Astrocyte (in vitro differentiated cells and primary cell): ENCODE measurements around the gene BBIP1.

Experiments used
- EZH2 ChIP-seq: IDR thresholded peaks from 2 replicates; pipeline ENCODE4 v1.6.1; 2012; ENCODE audit warnings: mild to moderate bottlenecking, low read length, inconsistent platforms; ENCODE audit not compliant: insufficient read depth
- TF ChIP-seq, protein P1 (sequence below): IDR thresholded peaks from 2 replicates; pipeline ENCODE4 v1.5.1; 2011; ENCODE audit warnings: low read depth, mild to moderate bottlenecking, inconsistent platforms, low read length, moderate library complexity; ENCODE audit not compliant: insufficient read depth

DNA sequence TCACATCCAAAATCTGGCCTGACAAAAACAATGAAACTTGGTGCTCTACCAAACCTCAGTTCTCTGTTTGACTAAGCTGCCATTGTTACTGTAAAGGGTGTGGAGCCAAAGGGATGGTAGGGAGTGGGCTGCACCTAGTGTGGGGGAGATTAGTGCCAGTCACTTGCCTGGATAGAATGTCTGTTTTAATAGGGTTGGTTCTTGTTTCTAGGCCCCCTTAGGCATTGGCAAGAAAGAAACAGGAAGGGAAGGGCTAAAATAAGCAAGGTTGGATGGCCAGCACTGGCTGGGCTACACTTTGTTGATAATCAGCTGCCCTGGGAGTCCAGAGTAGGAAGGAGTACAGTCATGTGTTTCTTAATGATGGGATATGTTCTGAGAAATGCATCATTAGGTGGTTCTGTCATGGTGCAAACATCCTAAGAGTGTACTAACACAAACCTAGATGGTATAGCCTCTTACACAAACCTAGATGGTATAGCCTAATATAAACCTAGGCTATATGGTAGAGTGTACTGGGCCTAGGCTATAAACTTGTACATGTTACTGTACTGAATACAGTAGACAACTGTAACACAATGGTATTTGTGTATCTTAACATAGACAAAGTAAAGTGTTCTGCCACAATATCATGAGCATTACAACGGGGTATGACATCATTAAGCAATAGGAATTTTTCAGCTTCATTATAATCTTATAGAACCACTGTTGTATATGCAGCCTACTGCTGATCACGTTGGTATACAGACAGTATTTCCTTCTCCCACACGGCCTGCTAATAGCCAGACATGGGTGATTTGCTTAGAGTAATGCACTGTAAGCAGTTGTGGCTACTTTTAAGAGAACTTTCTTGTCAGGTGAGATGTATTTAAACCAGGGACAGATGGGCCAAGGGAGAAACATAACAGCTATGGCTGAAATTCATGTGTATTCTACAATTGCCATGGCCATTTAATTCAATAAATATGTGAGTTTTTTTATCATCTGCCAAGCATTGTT, 15.4 kb downstream of the BBIP1 start:
- TF ChIP-seq, protein P1, sequence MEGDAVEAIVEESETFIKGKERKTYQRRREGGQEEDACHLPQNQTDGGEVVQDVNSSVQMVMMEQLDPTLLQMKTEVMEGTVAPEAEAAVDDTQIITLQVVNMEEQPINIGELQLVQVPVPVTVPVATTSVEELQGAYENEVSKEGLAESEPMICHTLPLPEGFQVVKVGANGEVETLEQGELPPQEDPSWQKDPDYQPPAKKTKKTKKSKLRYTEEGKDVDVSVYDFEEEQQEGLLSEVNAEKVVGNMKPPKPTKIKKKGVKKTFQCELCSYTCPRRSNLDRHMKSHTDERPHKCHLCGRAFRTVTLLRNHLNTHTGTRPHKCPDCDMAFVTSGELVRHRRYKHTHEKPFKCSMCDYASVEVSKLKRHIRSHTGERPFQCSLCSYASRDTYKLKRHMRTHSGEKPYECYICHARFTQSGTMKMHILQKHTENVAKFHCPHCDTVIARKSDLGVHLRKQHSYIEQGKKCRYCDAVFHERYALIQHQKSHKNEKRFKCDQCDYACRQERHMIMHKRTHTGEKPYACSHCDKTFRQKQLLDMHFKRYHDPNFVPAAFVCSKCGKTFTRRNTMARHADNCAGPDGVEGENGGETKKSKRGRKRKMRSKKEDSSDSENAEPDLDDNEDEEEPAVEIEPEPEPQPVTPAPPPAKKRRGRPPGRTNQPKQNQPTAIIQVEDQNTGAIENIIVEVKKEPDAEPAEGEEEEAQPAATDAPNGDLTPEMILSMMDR: no peak
- TF ChIP-seq EZH2: no peak
